Caco-2 (cell line): ENCODE results near the gene NCKIPSD. TPM values are rescaled to one million over a fixed set of nuclear protein-coding genes. Genes with fewer than 3 reads are reported as not detected.
A peak's percentile ranks its signal among the peaks of the same experiment; 100 is the strongest.

Source experiments
- BruUV-seq: library from RNA; stranded (reverse); fragments of 400-500 nt; replicated peaks from 2 replicates; lab custom pipeline; 2021; lab: Mats Ljungman, UMichigan
- CTCF ChIA-PET: fragments of 300-600 bp; sonication (Branson Sonifier 250); formaldehyde crosslinking; loops from one replicate; lab custom pipeline; 2022; ENCODE audit warnings: antibody characterized with exemption; lab: Charles Lee
- POLR2A ChIA-PET: fragments of 300-600 bp; sonication (Branson Sonifier 250); formaldehyde crosslinking; loops from one replicate; lab custom pipeline; 2022; ENCODE audit warnings: antibody characterized with exemption; lab: Charles Lee
- DNase-seq, 2 experiments: peaks; one replicate each; pipeline versions ENCODE4 v3.0.0 to v3.0.0-alpha.2; 2020 to 2022
- H3K27me3 ChIP-seq: replicated peaks from 2 replicates; pipeline ENCODE4 v1.6.0; 2011; ENCODE audit warnings: low read length; ENCODE audit not compliant: control insufficient read depth, insufficient read depth
- H3K36me3 ChIP-seq: 2 replicates; pipeline ENCODE4 v1.5.1; 2011; ENCODE audit warnings: low read length; ENCODE audit not compliant: control insufficient read depth, insufficient read depth
- H3K4me1 ChIP-seq: fragments of 250-450 bp; sonication (Bioruptor Pico); 2 replicates; pipeline ENCODE4 v1.5.1; 2020; ENCODE audit warnings: mild to moderate bottlenecking
- H3K4me3 ChIP-seq: 2 replicates; pipeline ENCODE4 v1.5.1; 2011; ENCODE audit warnings: low read depth, mild to moderate bottlenecking, control low read depth, low read length
- H3K9me3 ChIP-seq: fragments of 250-450 bp; sonication (Bioruptor Pico); 2 replicates; pipeline ENCODE4 v1.5.1; 2020; ENCODE audit warnings: mild to moderate bottlenecking, moderate library complexity
- H3K27ac Mint-ChIP-seq: one replicate; pipeline ENCODE4 v1.8.0; 2022; ENCODE audit warnings: mixed read lengths; ENCODE audit not compliant: unreplicated experiment
- H3K27me3 Mint-ChIP-seq: one replicate; pipeline ENCODE4 v1.8.0; 2022; ENCODE audit warnings: mixed read lengths; ENCODE audit not compliant: insufficient read depth, unreplicated experiment
- H3K36me3 Mint-ChIP-seq: one replicate; pipeline ENCODE4 v1.8.0; 2022; ENCODE audit warnings: mild to moderate bottlenecking, mixed read lengths; ENCODE audit not compliant: insufficient read depth, unreplicated experiment
- H3K4me1 Mint-ChIP-seq: one replicate; pipeline ENCODE4 v1.8.0; 2022; ENCODE audit warnings: low read depth, mixed read lengths; ENCODE audit not compliant: unreplicated experiment
- H3K4me3 Mint-ChIP-seq: one replicate; pipeline ENCODE4 v1.8.0; 2022; ENCODE audit warnings: mild to moderate bottlenecking, moderate library complexity, mixed read lengths; ENCODE audit not compliant: unreplicated experiment
- H3K9me3 Mint-ChIP-seq: one replicate; pipeline ENCODE4 v1.8.0; 2022; ENCODE audit warnings: mixed read lengths; ENCODE audit not compliant: unreplicated experiment
- CTCF ChIP-seq, 2 experiments: fragments of 200-600 bp in 1 of 2; IDR thresholded peaks; 1 replicate in 1 of 2; 2 replicates in 1 of 2; pipeline versions ENCODE4 v1.5.1 to v1.8.0; 2011 to 2022; ENCODE audit warnings: antibody characterized with exemption in 1 of 2, control low read depth in 1 of 2, inconsistent platforms in 1 of 2, low read depth in 1 of 2, low read length in 1 of 2, mild to moderate bottlenecking in 1 of 2, moderate library complexity in 1 of 2; ENCODE audit not compliant: insufficient read depth in 1 of 2, severe bottlenecking in 1 of 2, unreplicated experiment in 1 of 2
- intact Hi-C: fragments of 100-400 bp; cut with micrococcal nuclease; formaldehyde crosslinking; loops from one replicate; pipeline ENCODE4 v1.10.0; 2022; ENCODE audit not compliant: unreplicated experiment
- total RNA-seq: library from RNA; stranded (reverse); gene quantifications from 2 replicates; pipeline ENCODE4 v1.2.3, GENCODE V29; 2022

Gene NCKIPSD
- total RNA-seq, 1 experiment from 2014 or later: 30.2 TPM

DNA sequence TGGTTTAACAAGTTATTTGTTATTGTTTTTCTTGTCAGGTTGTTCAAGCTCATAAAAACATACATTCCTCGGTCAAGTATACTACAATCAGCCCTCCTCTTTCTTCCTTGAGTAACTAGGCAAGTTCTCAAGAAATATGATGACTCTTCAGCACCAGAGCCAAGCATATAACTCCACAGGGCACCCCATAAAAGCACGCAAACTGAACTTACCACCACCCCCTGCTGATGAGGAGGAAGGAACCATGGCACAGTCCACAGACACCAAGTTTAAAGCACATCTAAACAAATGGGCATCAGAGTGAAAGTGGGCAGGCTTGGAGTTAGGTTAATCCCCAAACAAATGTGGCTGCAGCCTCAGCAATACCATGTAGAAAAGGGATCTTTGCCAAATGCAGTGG is 26.0 kb upstream of the NCKIPSD start:
- H3K27me3 ChIP-seq: no peaks in the 10 kb centered on the region
- H3K9me3 Mint-ChIP-seq: no peaks in the 10 kb centered on the region
- TF ChIP-seq CTCF (IDR thresholded peaks at IDR 0.05; ENCODE audit: insufficient read depth in 1 of 2, low read depth in 1 of 2, low read length in 1 of 2, severe bottlenecking in 1 of 2, unreplicated experiment in 1 of 2): no peak
- H3K4me1 ChIP-seq: no peaks in the 10 kb centered on the region; the same call in 1 of the 2 replicates
- ChIA-PET CTCF (no interaction called here), POLR2A (no interaction called here)
- H3K9me3 ChIP-seq: no peaks in the 10 kb centered on the region
- H3K4me3 Mint-ChIP-seq: no peak overlapping the region
- H3K4me1 Mint-ChIP-seq: no peaks in the 10 kb centered on the region
- no peak overlapping the region for H3K4me3 ChIP-seq
- H3K36me3 Mint-ChIP-seq: peaks cover 84% of the 10 kb centered on the region
- no TSS peak for BruUV-seq
- peaks cover 5% of the 10 kb centered on the region for H3K36me3 ChIP-seq
- DNase-seq: no peak
- intact Hi-C loops: loop anchor here (10.0 kb wide), 1 partner anchor 203 kb away; the partner anchor contains the start of gene ARIH2
- no peak overlapping the region for H3K27ac Mint-ChIP-seq
- no peaks in the 10 kb centered on the region for H3K27me3 Mint-ChIP-seq

DNA sequence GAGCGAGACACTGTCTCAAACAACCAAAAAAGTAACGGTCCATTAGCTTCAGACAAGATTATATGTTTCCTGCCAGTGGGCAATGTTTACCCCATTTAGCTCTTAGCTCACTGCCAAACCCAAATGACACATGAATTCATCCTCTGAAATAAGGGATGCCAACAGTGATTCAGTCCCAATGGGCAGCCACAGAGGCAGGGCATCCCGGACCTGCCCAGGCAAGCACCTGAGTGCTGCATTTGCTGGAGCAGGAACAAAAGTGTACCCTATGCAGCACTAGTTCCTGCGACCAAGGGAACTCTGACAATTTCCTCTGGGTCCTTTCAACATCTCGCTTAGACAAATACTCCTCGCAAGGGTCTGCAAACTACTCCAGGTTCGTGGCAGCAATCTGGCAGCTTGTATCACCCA is 23.3 kb upstream of the NCKIPSD start:
- no peak overlapping the region for H3K4me3 Mint-ChIP-seq
- H3K4me1 ChIP-seq: no peaks in the 10 kb centered on the region; the same call in 1 of the 2 replicates
- H3K27ac Mint-ChIP-seq: no peak overlapping the region
- H3K9me3 Mint-ChIP-seq: no peaks in the 10 kb centered on the region
- DNase-seq: no peak
- H3K27me3 Mint-ChIP-seq: no peaks in the 10 kb centered on the region
- CTCF ChIA-PET: interaction anchor here (0.6 kb wide), 1 partner anchor 57 kb away, joined by 3 read pairs; no protein-coding TSS in a partner anchor
- intact Hi-C loops: no loop called here
- H3K36me3 ChIP-seq: peaks cover 5% of the 10 kb centered on the region
- no peaks in the 10 kb centered on the region for H3K4me1 Mint-ChIP-seq
- no peaks in the 10 kb centered on the region for H3K9me3 ChIP-seq
- POLR2A ChIA-PET: no interaction called here
- BruUV-seq: TSS peak; percentile 1
- no peak overlapping the region for H3K4me3 ChIP-seq
- H3K36me3 Mint-ChIP-seq: peaks cover 87% of the 10 kb centered on the region
- H3K27me3 ChIP-seq: no peaks in the 10 kb centered on the region
- TF ChIP-seq CTCF (IDR thresholded peaks at IDR 0.05; ENCODE audit: insufficient read depth in 1 of 2, low read depth in 1 of 2, low read length in 1 of 2, severe bottlenecking in 1 of 2, unreplicated experiment in 1 of 2): no peak

DNA sequence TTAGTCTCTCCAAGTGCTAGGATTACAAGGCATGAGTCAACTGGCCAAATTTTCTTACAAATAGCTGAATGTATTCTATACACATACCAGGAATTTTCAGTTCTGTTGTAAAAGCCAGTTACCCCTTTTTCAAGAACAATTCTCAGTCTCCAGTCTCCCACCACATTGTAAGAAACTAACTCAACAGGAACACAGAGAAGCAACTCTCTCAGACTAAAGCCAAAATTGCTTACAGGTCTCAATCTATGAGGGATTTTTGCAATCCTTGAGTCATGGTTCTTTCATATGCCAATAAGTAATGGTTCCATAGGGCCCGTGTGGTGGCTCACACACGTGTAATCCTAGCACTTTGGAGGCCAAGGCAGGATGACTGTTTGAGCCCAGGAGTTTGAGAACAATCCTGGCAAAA is 22.8 kb upstream of the NCKIPSD start:
- Histone ChIP-seq H3K9me3 (no peaks in the 10 kb centered on the region), H3K4me1 (no peaks in the 10 kb centered on the region; the same call in 1 of the 2 replicates), H3K4me3 (no peak overlapping the region), H3K36me3 (peaks cover 5% of the 10 kb centered on the region), H3K27me3 (no peaks in the 10 kb centered on the region)
- no peak for TF ChIP-seq CTCF (IDR thresholded peaks at IDR 0.05; ENCODE audit: insufficient read depth in 1 of 2, low read depth in 1 of 2, low read length in 1 of 2, severe bottlenecking in 1 of 2, unreplicated experiment in 1 of 2)
- no TSS peak for BruUV-seq
- no peak for DNase-seq
- intact Hi-C loops: no loop called here
- ChIA-PET POLR2A (no interaction called here), CTCF (interaction anchor here (0.6 kb wide), 1 partner anchor 57 kb away, joined by 3 read pairs; no protein-coding TSS in a partner anchor)
- no peak overlapping the region for H3K27ac Mint-ChIP-seq
- peaks cover 84% of the 10 kb centered on the region for H3K36me3 Mint-ChIP-seq
- H3K4me3 Mint-ChIP-seq: no peak overlapping the region
- no peaks in the 10 kb centered on the region for H3K4me1 Mint-ChIP-seq
- H3K9me3 Mint-ChIP-seq: no peaks in the 10 kb centered on the region
- no peaks in the 10 kb centered on the region for H3K27me3 Mint-ChIP-seq
